22Rv1 (cell line): ENCODE data around the gene UBAC1.

Source experiments
- CTCF ChIP-seq: fragments of 450-650 bp; IDR thresholded peaks from 2 replicates; pipeline ENCODE4 v1.5.1; 2017; ENCODE audit warnings: mild to moderate bottlenecking
- ZFX ChIP-seq: fragments of 450-650 bp; IDR thresholded peaks from 2 replicates; pipeline ENCODE4 v1.6.1; 2017; ENCODE audit warnings: antibody characterized with exemption, borderline replicate concordance

DNA sequence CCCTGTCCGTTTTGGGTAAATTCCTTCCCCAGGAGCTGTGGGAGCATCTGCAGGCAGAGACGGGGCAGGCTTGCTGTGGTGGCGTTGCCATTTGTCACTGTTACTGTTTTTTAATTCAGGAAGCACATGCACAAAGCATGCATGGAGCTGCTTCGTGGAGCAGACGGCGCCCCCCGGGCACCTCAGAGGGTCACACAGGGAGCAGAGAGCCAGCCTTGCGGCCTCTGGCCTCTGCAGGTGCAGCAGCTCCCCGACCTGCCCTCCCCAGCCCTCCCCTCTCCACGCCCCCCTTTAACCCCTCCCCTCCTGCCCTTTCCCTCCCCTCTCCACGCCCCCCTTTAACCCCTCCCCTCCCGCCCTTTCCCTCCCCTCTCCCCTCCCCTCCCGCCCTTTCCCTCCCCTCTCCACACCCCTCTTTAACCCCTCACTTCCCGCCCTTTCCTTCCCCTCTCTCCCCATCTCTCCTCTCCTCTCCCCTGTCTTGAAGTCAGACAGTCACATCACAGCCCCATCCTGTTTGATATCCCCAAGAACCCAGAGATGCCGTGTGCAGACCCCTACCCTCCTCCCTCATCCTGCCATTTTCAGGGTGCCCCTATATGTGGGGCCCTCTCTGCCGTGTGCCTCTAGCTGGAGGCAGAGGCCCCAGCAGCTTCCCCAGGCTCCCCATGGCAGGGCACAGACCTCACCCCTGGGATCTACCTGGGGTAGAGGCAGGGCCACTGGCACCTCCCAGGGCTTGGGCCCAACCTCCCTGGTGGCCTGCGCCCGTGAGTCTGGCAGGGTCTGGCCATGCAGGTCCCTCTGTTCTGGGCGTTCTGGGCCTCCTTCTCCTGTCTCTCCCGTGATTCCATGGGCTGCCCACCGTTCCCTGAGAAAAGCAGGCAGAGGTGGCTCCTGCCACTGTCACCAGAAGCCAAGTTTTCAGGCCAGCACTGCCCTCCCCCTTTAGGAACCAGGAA is 29.6 kb upstream of the UBAC1 start:
- no peak for TF ChIP-seq CTCF
- TF ChIP-seq ZFX = no peak
